HG03045 (cell line): ENCODE measurements around the gene LAMTOR1.

Experiments
- ATAC-seq: cut with Tn5 transposase; IDR thresholded peaks from one replicate; pipeline ENCODE4 v1.9.1; 2021; ENCODE audit warnings: mild to moderate bottlenecking, moderate library complexity; ENCODE audit not compliant: unreplicated experiment

The LAMTOR1 gene

GRCh38 chr11:72083414-72083813 lies 19.7 kb downstream of the LAMTOR1 start:
- no peak for ATAC-seq

- no peak for ATAC-seq
Observed at GRCh38 chr11:72081821-72082453, 21.2 kb downstream of the LAMTOR1 start.

- ATAC-seq: no peak
Observed at GRCh38 chr11:72081184-72081644, 21.9 kb downstream of the LAMTOR1 start.

GRCh38 chr11:72080326-72081183 lies 22.5 kb downstream of the LAMTOR1 start, which contains the start of the genes LRRC51 and NUMA1:
Gene LRRC51, plus strand, starts transcription at chr11:72080850. Its CDS starts 8,234 bp downstream, at chr11:72089084.
Gene NUMA1, minus strand, starts transcription at chr11:72080542. Its CDS starts 44,599 bp downstream, at chr11:72035943.
- peak; percentile 96 for ATAC-seq

- ATAC-seq: no peak
Observed at GRCh38 chr11:72079819-72080325, 23.2 kb downstream of the LAMTOR1 start.

- no peak for ATAC-seq
Observed at GRCh38 chr11:72078477-72078876, 24.6 kb downstream of the LAMTOR1 start.

GRCh38 chr11:72075756-72076155 lies 27.3 kb downstream of the LAMTOR1 start:
- no peak for ATAC-seq

- no peak for ATAC-seq
Observed at GRCh38 chr11:72075109-72075508, 28.0 kb downstream of the LAMTOR1 start.

GRCh38 chr11:72072348-72072747 lies 30.7 kb downstream of the LAMTOR1 start:
- no peak for ATAC-seq

GRCh38 chr11:72070491-72070890 lies 32.6 kb downstream of the LAMTOR1 start:
- no peak for ATAC-seq

- ATAC-seq: peak; percentile 69
Observed at GRCh38 chr11:72069787-72070251, 33.3 kb downstream of the LAMTOR1 start.

GRCh38 chr11:72069200-72069599 lies 33.9 kb downstream of the LAMTOR1 start:
- ATAC-seq: no peak

- no peak for ATAC-seq
Observed at GRCh38 chr11:72067676-72068075, 35.4 kb downstream of the LAMTOR1 start.

GRCh38 chr11:72067266-72067665 lies 35.8 kb downstream of the LAMTOR1 start:
- no peak for ATAC-seq

GRCh38 chr11:72066855-72067254 lies 36.2 kb downstream of the LAMTOR1 start:
- no peak for ATAC-seq

- no peak for ATAC-seq
Observed at GRCh38 chr11:72061739-72062396, 41.2 kb downstream of the LAMTOR1 start.

GRCh38 chr11:72058416-72059034 lies 44.6 kb downstream of the LAMTOR1 start:
- ATAC-seq: no peak

- no peak for ATAC-seq
Observed at GRCh38 chr11:72048766-72049460, 54.2 kb downstream of the LAMTOR1 start.
